ENCODE measurements around the gene ARRDC3. TPM values are rescaled to one million over a fixed set of nuclear protein-coding genes. Genes with fewer than 3 reads are reported as not detected.
"Not testable (repeated sequence)": the region's sequence is repeated elsewhere in the genome, so short reads cannot be mapped to it uniquely, and the experiment has no call there.

The ARRDC3 gene
- total and polyA plus RNA-seq, 10 of the 15 experiments (the other 5 are each of a cell fraction or from before 2014, with no cell fraction given) = 2.3 to 14.0 (median 8.6) TPM

DNA sequence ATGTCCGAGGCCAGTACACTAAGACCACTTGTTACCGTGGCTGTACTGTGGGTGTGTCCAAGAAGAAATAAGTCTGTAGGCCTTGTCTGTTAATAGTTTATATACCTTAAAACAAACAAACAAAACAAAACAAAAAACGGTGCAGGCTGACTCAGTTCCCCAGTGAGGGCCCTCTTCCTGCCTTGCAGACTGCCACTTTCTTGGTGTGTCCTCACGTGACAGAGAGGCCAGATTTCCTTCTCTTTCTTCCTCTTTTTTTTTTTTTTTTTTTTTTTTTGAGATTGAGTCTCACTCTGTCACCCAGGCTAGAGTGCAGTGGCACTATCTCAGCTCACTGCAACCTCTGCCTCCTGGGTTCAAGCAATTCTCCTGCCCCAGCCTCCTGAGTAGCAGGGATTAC, 28.2 kb downstream of the ARRDC3 start:
- RAD21 ChIA-PET (ENCODE audit: unreplicated experiment); BruUV-seq (replicated peaks); H2AFZ ChIP-seq (ENCODE audit: control insufficient read depth, low read depth, low read length); H3K4me3 ChIP-seq; ATAC-seq; H3K4me1 ChIP-seq (ENCODE audit: control insufficient read depth, insufficient read depth, low read length); H4K20me1 ChIP-seq (ENCODE audit: control insufficient read depth, insufficient read depth); H3K27ac ChIP-seq (ENCODE audit: control insufficient read depth, insufficient read depth); H3K27me3 ChIP-seq (replicated peaks in 1 of 2; ENCODE audit: control insufficient read depth in 2 of 2, insufficient read depth in 2 of 2, low read length in 1 of 2); H3K4me2 ChIP-seq (ENCODE audit: control insufficient read depth, insufficient read depth); intact Hi-C loops (cut with micrococcal nuclease; ENCODE audit: unreplicated experiment); H3K9me3 ChIP-seq (replicated peaks; ENCODE audit: control insufficient read depth, insufficient read depth, low read length); H3K9ac ChIP-seq (ENCODE audit: control insufficient read depth, insufficient read depth, low read length); H3K79me2 ChIP-seq (ENCODE audit: control insufficient read depth, insufficient read depth, low read length); DNase-seq (ENCODE audit: low read depth, low spot score); in situ Hi-C loops (cut with MboI); H3K36me3 ChIP-seq (ENCODE audit: control insufficient read depth in 2 of 2, insufficient read depth in 2 of 2, low read length in 1 of 2); CTCF ChIA-PET; FAIRE-seq; POLR2A ChIA-PET: not testable (repeated sequence)
- WGBS (ENCODE audit: insufficient coverage, insufficient replicate concordance, low lambda C conversion rate, missing lambda C conversion rate) = 44% methylated on average over 4 of the region's 4 CpGs
- SMC1A ChIA-PET (ENCODE audit: uncharacterized antibody, unreplicated experiment) = interaction anchor here (1.1 kb wide), 1 partner anchor 11 kb away, joined by 3 read pairs; no protein-coding TSS in a partner anchor
- TF ChIP-seq RAD51 (IDR thresholded peaks at IDR 0.05) (peak; percentile 20; the same call in 1 of the 2 replicates), BHLHE40 (IDR thresholded peaks at IDR 0.05; ENCODE audit: borderline replicate concordance in 1 of 2, low read depth in 2 of 2, low read length in 1 of 2) (peak in 1 of 2 experiments; percentile 20; a peak in 1 of 4 replicates)
- TF ChIP-seq, protein P1, sequence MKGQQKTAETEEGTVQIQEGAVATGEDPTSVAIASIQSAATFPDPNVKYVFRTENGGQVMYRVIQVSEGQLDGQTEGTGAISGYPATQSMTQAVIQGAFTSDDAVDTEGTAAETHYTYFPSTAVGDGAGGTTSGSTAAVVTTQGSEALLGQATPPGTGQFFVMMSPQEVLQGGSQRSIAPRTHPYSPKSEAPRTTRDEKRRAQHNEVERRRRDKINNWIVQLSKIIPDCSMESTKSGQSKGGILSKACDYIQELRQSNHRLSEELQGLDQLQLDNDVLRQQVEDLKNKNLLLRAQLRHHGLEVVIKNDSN (IDR thresholded peaks at IDR 0.05; ENCODE audit: borderline replicate concordance, extremely low read length, insufficient read depth, low read depth, low read length) = peak; percentile 18

DNA sequence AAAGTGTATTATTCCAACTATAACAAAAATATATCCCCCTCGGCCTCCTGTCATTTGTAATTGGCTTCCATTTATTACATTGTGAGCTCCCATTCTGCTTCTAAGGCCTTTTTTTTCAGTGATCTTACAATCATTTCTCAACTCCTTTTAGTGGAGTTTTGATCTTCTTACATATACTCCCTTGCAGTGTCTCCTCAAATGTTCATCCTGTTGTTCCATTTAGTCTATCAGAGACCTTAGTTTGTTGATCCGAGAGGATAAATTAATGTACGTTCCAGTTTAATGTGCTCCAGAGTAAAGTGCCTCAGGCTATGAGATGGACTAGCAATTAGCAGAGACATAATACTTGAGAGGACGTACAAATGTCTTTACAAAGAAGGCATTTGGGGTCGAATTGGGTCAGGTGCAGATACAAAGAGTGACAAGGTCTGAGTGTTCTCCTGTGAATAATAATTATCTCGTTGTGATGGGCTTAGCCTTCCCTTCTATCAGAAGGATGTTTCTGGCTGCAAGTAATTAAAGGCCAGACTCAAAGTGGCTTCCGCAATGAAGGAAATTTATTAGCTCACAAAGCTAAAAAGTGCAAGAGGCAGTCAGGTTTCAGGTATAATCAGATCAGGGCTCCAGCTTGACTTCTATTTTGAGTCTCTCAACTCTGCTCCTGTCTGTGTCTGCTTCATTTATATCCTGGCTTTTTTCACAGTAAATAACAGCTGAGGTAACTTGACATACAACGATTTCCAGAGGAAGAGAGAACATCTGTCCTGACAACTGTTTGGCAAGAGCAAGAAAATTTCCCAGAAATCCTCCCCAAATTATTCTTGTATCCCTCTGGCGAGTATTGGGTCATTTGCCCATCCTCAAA, 30.1 kb downstream of the ARRDC3 start:
- WGBS (ENCODE audit: insufficient coverage, insufficient replicate concordance, low lambda C conversion rate, missing lambda C conversion rate) = 65% methylated on average over 9 of the region's 9 CpGs
- Histone ChIP-seq H3K27ac (ENCODE audit: control insufficient read depth, insufficient read depth) (no peak overlapping the region), H2AFZ (ENCODE audit: control insufficient read depth, low read depth, low read length) (no peak overlapping the region), H3K27me3 (replicated peaks in 1 of 2; ENCODE audit: control insufficient read depth in 2 of 2, insufficient read depth in 2 of 2, low read length in 1 of 2) (0 out of 4 replicates have a peak, but pooled peaks cover 0 to 3% of the 10 kb centered on the region in 2 experiments), H3K9me3 (replicated peaks; ENCODE audit: control insufficient read depth, insufficient read depth, low read length) (no peaks in the 10 kb centered on the region), H3K4me1 (ENCODE audit: control insufficient read depth, insufficient read depth, low read length) (no peaks in the 10 kb centered on the region), H3K9ac (ENCODE audit: control insufficient read depth, insufficient read depth, low read length) (no peak overlapping the region), H3K36me3 (ENCODE audit: control insufficient read depth in 2 of 2, insufficient read depth in 2 of 2, low read length in 1 of 2) (no peaks in the 10 kb centered on the region), H3K4me3 (no peak overlapping the region), H3K79me2 (ENCODE audit: control insufficient read depth, insufficient read depth, low read length) (no peaks in the 10 kb centered on the region), H4K20me1 (ENCODE audit: control insufficient read depth, insufficient read depth) (no peaks in the 10 kb centered on the region), H3K4me2 (ENCODE audit: control insufficient read depth, insufficient read depth) (no peak overlapping the region)
- ChIA-PET SMC1A (ENCODE audit: uncharacterized antibody, unreplicated experiment) (interaction anchor here (1.1 kb wide), 1 partner anchor 20 kb away, joined by 4 read pairs; no protein-coding TSS in a partner anchor), POLR2A (no interaction called here), RAD21 (ENCODE audit: unreplicated experiment) (interaction anchor here (0.9 kb wide), 1 partner anchor 11 kb away, joined by 3 read pairs; no protein-coding TSS in a partner anchor), CTCF (interaction anchor here (1.0 to 1.3 kb wide), 2 partner anchors 133 to 251 kb away, joined by 3 to 4 read pairs; no protein-coding TSS in a partner anchor)
- FAIRE-seq (no peak), ATAC-seq (no peak), DNase-seq (ENCODE audit: low read depth, low spot score) (no peak)
- BruUV-seq (replicated peaks) = no TSS peak
- intact Hi-C loops (cut with micrococcal nuclease; ENCODE audit: unreplicated experiment) = no loop called here
- in situ Hi-C loops (cut with MboI) = no loop called here
- TF ChIP-seq, protein P2, sequence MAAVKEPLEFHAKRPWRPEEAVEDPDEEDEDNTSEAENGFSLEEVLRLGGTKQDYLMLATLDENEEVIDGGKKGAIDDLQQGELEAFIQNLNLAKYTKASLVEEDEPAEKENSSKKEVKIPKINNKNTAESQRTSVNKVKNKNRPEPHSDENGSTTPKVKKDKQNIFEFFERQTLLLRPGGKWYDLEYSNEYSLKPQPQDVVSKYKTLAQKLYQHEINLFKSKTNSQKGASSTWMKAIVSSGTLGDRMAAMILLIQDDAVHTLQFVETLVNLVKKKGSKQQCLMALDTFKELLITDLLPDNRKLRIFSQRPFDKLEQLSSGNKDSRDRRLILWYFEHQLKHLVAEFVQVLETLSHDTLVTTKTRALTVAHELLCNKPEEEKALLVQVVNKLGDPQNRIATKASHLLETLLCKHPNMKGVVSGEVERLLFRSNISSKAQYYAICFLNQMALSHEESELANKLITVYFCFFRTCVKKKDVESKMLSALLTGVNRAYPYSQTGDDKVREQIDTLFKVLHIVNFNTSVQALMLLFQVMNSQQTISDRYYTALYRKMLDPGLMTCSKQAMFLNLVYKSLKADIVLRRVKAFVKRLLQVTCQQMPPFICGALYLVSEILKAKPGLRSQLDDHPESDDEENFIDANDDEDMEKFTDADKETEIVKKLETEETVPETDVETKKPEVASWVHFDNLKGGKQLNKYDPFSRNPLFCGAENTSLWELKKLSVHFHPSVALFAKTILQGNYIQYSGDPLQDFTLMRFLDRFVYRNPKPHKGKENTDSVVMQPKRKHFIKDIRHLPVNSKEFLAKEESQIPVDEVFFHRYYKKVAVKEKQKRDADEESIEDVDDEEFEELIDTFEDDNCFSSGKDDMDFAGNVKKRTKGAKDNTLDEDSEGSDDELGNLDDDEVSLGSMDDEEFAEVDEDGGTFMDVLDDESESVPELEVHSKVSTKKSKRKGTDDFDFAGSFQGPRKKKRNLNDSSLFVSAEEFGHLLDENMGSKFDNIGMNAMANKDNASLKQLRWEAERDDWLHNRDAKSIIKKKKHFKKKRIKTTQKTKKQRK (IDR thresholded peaks at IDR 0.05; ENCODE audit: low read depth, low read length) = no peak
- TF ChIP-seq NFYA (IDR thresholded peaks at IDR 0.05; ENCODE audit: borderline replicate concordance, low read depth, low read length) = no peak
- TF ChIP-seq, protein P3, sequence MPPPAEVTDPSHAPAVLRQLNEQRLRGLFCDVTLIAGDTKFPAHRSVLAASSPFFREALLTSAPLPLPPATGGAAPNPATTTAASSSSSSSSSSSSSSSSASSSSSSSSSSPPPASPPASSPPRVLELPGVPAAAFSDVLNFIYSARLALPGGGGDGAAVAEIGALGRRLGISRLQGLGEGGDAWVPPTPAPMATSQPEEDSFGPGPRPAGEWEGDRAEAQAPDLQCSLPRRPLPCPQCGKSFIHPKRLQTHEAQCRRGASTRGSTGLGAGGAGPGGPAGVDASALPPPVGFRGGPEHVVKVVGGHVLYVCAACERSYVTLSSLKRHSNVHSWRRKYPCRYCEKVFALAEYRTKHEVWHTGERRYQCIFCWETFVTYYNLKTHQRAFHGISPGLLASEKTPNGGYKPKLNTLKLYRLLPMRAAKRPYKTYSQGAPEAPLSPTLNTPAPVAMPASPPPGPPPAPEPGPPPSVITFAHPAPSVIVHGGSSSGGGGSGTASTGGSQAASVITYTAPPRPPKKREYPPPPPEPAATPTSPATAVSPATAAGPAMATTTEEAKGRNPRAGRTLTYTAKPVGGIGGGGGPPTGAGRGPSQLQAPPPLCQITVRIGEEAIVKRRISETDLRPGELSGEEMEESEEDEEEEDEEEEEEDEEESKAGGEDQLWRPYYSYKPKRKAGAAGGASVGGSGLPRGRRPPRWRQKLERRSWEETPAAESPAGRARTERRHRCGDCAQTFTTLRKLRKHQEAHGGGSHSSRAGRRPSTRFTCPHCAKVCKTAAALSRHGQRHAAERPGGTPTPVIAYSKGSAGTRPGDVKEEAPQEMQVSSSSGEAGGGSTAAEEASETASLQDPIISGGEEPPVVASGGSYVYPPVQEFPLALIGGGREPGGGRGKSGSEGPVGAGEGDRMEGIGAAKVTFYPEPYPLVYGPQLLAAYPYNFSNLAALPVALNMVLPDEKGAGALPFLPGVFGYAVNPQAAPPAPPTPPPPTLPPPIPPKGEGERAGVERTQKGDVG (CRISPR knock-in tag; IDR thresholded peaks at IDR 0.05) = no peak
